ENCODE data around the gene UHRF1. TPM values are rescaled to one million over a fixed set of nuclear protein-coding genes. Genes with fewer than 3 reads are reported as not detected.

UHRF1 gene
- total RNA-seq, 1 donor from 2014 or later, result 63.5 TPM

DNA sequence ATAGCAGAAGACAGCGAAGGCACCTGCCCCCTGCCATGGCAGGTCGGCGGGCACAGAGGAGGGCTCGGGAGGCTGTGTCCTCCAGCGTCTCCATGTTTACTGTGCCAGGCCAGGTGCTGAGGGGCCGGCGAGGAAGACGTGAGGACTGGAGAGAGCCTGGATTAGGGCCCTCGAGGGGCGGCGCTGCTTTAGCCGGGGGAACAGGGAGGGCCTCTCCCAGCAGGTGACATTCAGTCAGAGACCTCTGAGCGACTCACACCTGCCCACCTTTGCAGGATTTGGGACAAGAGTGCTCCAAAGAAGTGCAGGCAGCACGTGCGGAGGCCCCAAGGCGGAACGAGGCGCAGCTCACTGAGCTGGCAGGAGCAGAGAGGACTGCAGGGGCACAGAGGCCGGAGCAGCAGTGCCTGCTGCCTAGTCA lies 77.2 kb downstream of the UHRF1 start:
- Mint-ChIP-seq H3K4me3 (ENCODE audit: low read depth) (no peak overlapping the region), H3K27ac (no peak overlapping the region), H3K4me1 (ENCODE audit: low read depth) (peaks cover 19% of the 10 kb centered on the region), H3K9me3 (ENCODE audit: low read depth) (no peaks in the 10 kb centered on the region), H3K27me3 (no peaks in the 10 kb centered on the region), H3K36me3 (ENCODE audit: insufficient read depth) (no peaks in the 10 kb centered on the region)
- DNase-seq (ENCODE audit: low spot score, unreplicated experiment), result no peak
- TF ChIP-seq CTCF (IDR thresholded peaks at IDR 0.05; ENCODE audit: unreplicated experiment), result no peak

DNA sequence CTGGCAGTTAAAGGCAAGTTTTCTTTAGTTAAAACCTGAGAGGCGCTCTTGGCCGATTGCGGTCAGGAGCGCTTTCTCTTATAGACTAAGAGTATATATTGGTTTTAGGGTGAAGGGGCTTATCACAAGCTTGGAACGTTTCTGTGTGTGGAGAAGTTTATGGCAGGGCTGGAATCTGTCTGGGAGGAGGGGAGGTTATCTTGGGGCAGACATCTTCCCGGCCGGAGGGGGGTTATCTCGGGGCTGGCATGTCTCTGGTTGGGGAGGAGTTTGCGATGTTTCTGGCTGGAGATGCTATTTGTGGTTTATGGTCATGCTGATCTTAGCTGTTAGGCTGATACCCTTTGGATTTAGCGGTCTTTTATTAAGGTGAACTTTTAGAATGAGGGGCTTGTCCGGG lies 78.0 kb downstream of the UHRF1 start:
- DNase-seq (ENCODE audit: low spot score, unreplicated experiment), result no peak
- no peak overlapping the region for H3K4me3 Mint-ChIP-seq (ENCODE audit: low read depth)
- peaks cover 3% of the 10 kb centered on the region for H3K36me3 Mint-ChIP-seq (ENCODE audit: insufficient read depth)
- H3K9me3 Mint-ChIP-seq (ENCODE audit: low read depth), result no peaks in the 10 kb centered on the region
- TF ChIP-seq CTCF (IDR thresholded peaks at IDR 0.05; ENCODE audit: unreplicated experiment), result no peak
- H3K27me3 Mint-ChIP-seq, result no peaks in the 10 kb centered on the region
- peaks cover 24% of the 10 kb centered on the region for H3K4me1 Mint-ChIP-seq (ENCODE audit: low read depth)
- H3K27ac Mint-ChIP-seq, result no peak overlapping the region

GRCh38 chr19:4987692-4988370 lies 78.5 kb downstream of the UHRF1 start:
- DNase-seq (ENCODE audit: low spot score, unreplicated experiment), result no peak
- Mint-ChIP-seq H3K27ac (no peak overlapping the region), H3K9me3 (ENCODE audit: low read depth) (no peaks in the 10 kb centered on the region), H3K4me3 (ENCODE audit: low read depth) (no peak overlapping the region), H3K27me3 (no peaks in the 10 kb centered on the region), H3K36me3 (ENCODE audit: insufficient read depth) (peaks cover 5% of the 10 kb centered on the region), H3K4me1 (ENCODE audit: low read depth) (peaks cover 24% of the 10 kb centered on the region)
- TF ChIP-seq CTCF (IDR thresholded peaks at IDR 0.05; ENCODE audit: unreplicated experiment), result no peak

DNA sequence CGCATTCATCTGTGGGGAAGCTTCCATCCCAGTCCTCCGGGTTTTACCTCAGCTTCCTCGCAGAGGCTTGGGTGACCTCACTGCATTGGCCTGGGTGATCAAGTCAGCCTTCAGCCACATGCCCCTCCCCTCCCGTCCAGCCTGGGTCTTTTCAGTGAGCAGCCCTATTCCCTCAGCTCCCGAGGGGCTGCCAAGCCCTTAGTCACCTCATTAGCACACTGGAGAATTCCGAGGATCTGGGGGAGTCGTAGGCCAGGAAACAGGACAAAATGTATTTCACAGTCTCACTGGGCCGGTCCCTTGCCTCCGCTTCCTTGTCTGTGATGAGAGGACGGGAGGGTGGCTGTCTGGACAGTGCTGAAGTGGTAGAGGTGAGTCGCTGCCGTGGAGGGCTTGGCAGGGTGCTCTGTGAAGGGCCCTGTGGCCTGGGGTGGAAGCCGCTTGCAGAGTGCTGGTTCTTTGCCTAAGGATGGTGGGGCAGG lies 79.5 kb downstream of the UHRF1 start:
- peak overlapping the region; percentile 64 for H3K27ac Mint-ChIP-seq
- no peak for TF ChIP-seq CTCF (IDR thresholded peaks at IDR 0.05; ENCODE audit: unreplicated experiment)
- DNase-seq (ENCODE audit: low spot score, unreplicated experiment), result no peak
- no peaks in the 10 kb centered on the region for H3K9me3 Mint-ChIP-seq (ENCODE audit: low read depth)
- peaks cover 24% of the 10 kb centered on the region for H3K4me1 Mint-ChIP-seq (ENCODE audit: low read depth)
- no peaks in the 10 kb centered on the region for H3K27me3 Mint-ChIP-seq
- H3K4me3 Mint-ChIP-seq (ENCODE audit: low read depth), result no peak overlapping the region
- peaks cover 7% of the 10 kb centered on the region for H3K36me3 Mint-ChIP-seq (ENCODE audit: insufficient read depth)

GRCh38 chr19:4990306-4990705 lies 81.0 kb downstream of the UHRF1 start:
- Mint-ChIP-seq H3K9me3 (ENCODE audit: low read depth) (no peaks in the 10 kb centered on the region), H3K27ac (no peak overlapping the region)

More at GRCh38 chr19:4990306-4990705, 81.0 kb downstream of the UHRF1 start:
- TF ChIP-seq CTCF (IDR thresholded peaks at IDR 0.05; ENCODE audit: unreplicated experiment), result no peak
- Mint-ChIP-seq H3K36me3 (ENCODE audit: insufficient read depth) (peaks cover 7% of the 10 kb centered on the region), H3K4me3 (ENCODE audit: low read depth) (no peak overlapping the region), H3K4me1 (ENCODE audit: low read depth) (peaks cover 22% of the 10 kb centered on the region), H3K27me3 (no peaks in the 10 kb centered on the region)
- DNase-seq (ENCODE audit: low spot score, unreplicated experiment), result no peak

All from progenitor cell of endocrine pancreas (in vitro differentiated cells).